H9 (cell line): Measurements from ENCODE around the gene INTS7. TPM values are rescaled to one million over a fixed set of nuclear protein-coding genes. Genes with fewer than 3 reads are reported as not detected.

Experiments
- DNase-seq: peaks from one replicate; pipeline ENCODE4 v3.0.0-alpha.2; 2017
- H2AFZ ChIP-seq: one replicate; pipeline ENCODE4 v1.6.1; 2013; ENCODE audit warnings: mild to moderate bottlenecking, low read length, control low read depth, moderate library complexity
- H2AK5ac ChIP-seq: 2 replicates; pipeline ENCODE4 v1.6.1; 2013; ENCODE audit warnings: low read length, control low read depth, mixed read lengths; ENCODE audit not compliant: insufficient read length
- H2BK120ac ChIP-seq: one replicate; pipeline ENCODE4 v1.6.1; 2013; ENCODE audit warnings: low read depth, mild to moderate bottlenecking, low read length, control low read depth, inconsistent platforms; ENCODE audit not compliant: poor library complexity, severe bottlenecking
- H2BK12ac ChIP-seq: 2 replicates; pipeline ENCODE4 v1.6.1; 2013; ENCODE audit warnings: low read length, control low read depth, mixed read lengths, low read depth; ENCODE audit not compliant: insufficient read length
- H2BK15ac ChIP-seq: 2 replicates; pipeline ENCODE4 v1.6.1; 2013; ENCODE audit warnings: low read depth, low read length, control low read depth
- H2BK20ac ChIP-seq: one replicate; pipeline ENCODE4 v1.6.1; 2013; ENCODE audit warnings: low read depth, mild to moderate bottlenecking, low read length, control low read depth, inconsistent platforms; ENCODE audit not compliant: poor library complexity, severe bottlenecking
- H2BK5ac ChIP-seq: 2 replicates; pipeline ENCODE4 v1.6.1; 2013; ENCODE audit warnings: low read length, control low read depth, mixed read lengths; ENCODE audit not compliant: insufficient read length
- H3K14ac ChIP-seq: 2 replicates; pipeline ENCODE4 v1.6.1; 2013; ENCODE audit warnings: low read length, control low read depth; ENCODE audit not compliant: insufficient read depth
- H3K18ac ChIP-seq: 2 replicates; pipeline ENCODE4 v1.6.1; 2013; ENCODE audit warnings: low read depth, mild to moderate bottlenecking, mixed read lengths, low read length, control low read depth; ENCODE audit not compliant: insufficient read length
- H3K23ac ChIP-seq: 2 replicates; pipeline ENCODE4 v1.6.1; 2013; ENCODE audit warnings: low read length, control low read depth, mixed read lengths, low read depth; ENCODE audit not compliant: insufficient read length
- H3K23me2 ChIP-seq: 2 replicates; pipeline ENCODE4 v1.6.1; 2013; ENCODE audit warnings: low read depth, mild to moderate bottlenecking, mixed read lengths, low read length, control low read depth; ENCODE audit not compliant: insufficient read length, poor library complexity, severe bottlenecking
- H3K27ac ChIP-seq: 2 replicates; pipeline ENCODE4 v1.5.1; 2013; ENCODE audit warnings: low read length, control low read depth, mixed read lengths, low read depth; ENCODE audit not compliant: insufficient read length
- H3K27me3 ChIP-seq: 2 replicates; pipeline ENCODE4 v1.6.1; 2013; ENCODE audit warnings: low read length, control low read depth, inconsistent platforms; ENCODE audit not compliant: insufficient read depth
- H3K4ac ChIP-seq: 2 replicates; pipeline ENCODE4 v1.6.1; 2013; ENCODE audit warnings: low read depth, mild to moderate bottlenecking, control low read depth, inconsistent platforms, low read length, moderate library complexity
- H3K4me1 ChIP-seq: 2 replicates; pipeline ENCODE4 v1.6.1; 2013; ENCODE audit warnings: low read length, control low read depth, inconsistent platforms; ENCODE audit not compliant: insufficient read depth
- H3K4me2 ChIP-seq: 2 replicates; pipeline ENCODE4 v1.6.1; 2013; ENCODE audit warnings: low read length, control low read depth, mixed read lengths; ENCODE audit not compliant: insufficient read length, insufficient read depth
- H3K56ac ChIP-seq: 2 replicates; pipeline ENCODE4 v1.6.1; 2013; ENCODE audit warnings: low read depth, mild to moderate bottlenecking, mixed read lengths, low read length, control low read depth; ENCODE audit not compliant: insufficient read length
- H3K79me1 ChIP-seq: 2 replicates; pipeline ENCODE4 v1.6.1; 2013; ENCODE audit warnings: low read depth, mild to moderate bottlenecking, moderate library complexity, low read length, control low read depth, inconsistent platforms; ENCODE audit not compliant: insufficient read depth, poor library complexity, severe bottlenecking
- H3K79me2 ChIP-seq: 2 replicates; pipeline ENCODE4 v1.6.1; 2013; ENCODE audit warnings: low read length, control low read depth, inconsistent platforms; ENCODE audit not compliant: insufficient read depth
- H3K9ac ChIP-seq: 2 replicates; pipeline ENCODE4 v1.6.1; 2013; ENCODE audit warnings: low read length, control low read depth, mixed read lengths; ENCODE audit not compliant: insufficient read length; ENCODE audit errors: extremely low read depth
- H3K9me3 ChIP-seq: one replicate; pipeline ENCODE4 v1.6.1; 2013; ENCODE audit warnings: low read depth, low read length, inconsistent platforms; ENCODE audit not compliant: control insufficient read depth
- H3T11ph ChIP-seq: one replicate; pipeline ENCODE4 v1.6.1; 2013; ENCODE audit warnings: mild to moderate bottlenecking, low read length, control low read depth, inconsistent platforms
- H4K20me1 ChIP-seq: one replicate; pipeline ENCODE4 v1.6.1; 2013; ENCODE audit not compliant: control insufficient read depth, insufficient read length, insufficient read depth
- H4K5ac ChIP-seq: 2 replicates; pipeline ENCODE4 v1.6.1; 2013; ENCODE audit warnings: low read depth, mild to moderate bottlenecking, mixed read lengths, low read length, control low read depth; ENCODE audit not compliant: insufficient read length
- H4K8ac ChIP-seq: replicated peaks from 2 replicates; pipeline ENCODE4 v1.6.1; 2013; ENCODE audit warnings: low read length, control low read depth, mixed read lengths, low read depth; ENCODE audit not compliant: insufficient read length
- H4K91ac ChIP-seq: 2 replicates; pipeline ENCODE4 v1.6.1; 2013; ENCODE audit warnings: low read depth, mild to moderate bottlenecking, moderate library complexity, mixed read lengths, low read length, control low read depth; ENCODE audit not compliant: insufficient read length
- H3K27ac Mint-ChIP-seq, 3 experiments: 2 replicates in 2 of 3; 3 replicates in 1 of 3; pipeline ENCODE4 v1.8.0; 2020 to 2021; ENCODE audit warnings: mixed read lengths in 3 of 3, mild to moderate bottlenecking in 1 of 3, moderate library complexity in 1 of 3
- H3K27me3 Mint-ChIP-seq: 2 replicates; pipeline ENCODE4 v1.8.0; 2021; ENCODE audit warnings: low read depth, mild to moderate bottlenecking, moderate library complexity, mixed read lengths
- H3K36me3 Mint-ChIP-seq, 3 experiments: 2 replicates in 2 of 3; 3 replicates in 1 of 3; pipeline ENCODE4 v1.8.0; 2020 to 2021; ENCODE audit warnings: low read depth in 3 of 3, mixed read lengths in 3 of 3; ENCODE audit not compliant: insufficient read depth in 1 of 3
- H3K4me1 Mint-ChIP-seq, 2 experiments: 2 replicates each; pipeline ENCODE4 v1.8.0; 2020; ENCODE audit warnings: mixed read lengths in 2 of 2
- H3K4me3 Mint-ChIP-seq, 2 experiments: 2 replicates in 1 of 2; 3 replicates in 1 of 2; pipeline ENCODE4 v1.8.0; 2020 to 2021; ENCODE audit warnings: mild to moderate bottlenecking in 2 of 2, mixed read lengths in 2 of 2, moderate library complexity in 1 of 2
- H3K9me3 Mint-ChIP-seq, 2 experiments: 2 replicates in 1 of 2; 3 replicates in 1 of 2; pipeline ENCODE4 v1.8.0; 2020; ENCODE audit warnings: mild to moderate bottlenecking in 2 of 2, mixed read lengths in 2 of 2, moderate library complexity in 1 of 2
- CTCF ChIP-seq: fragments of 200-600 bp; sonication (generic); conservative IDR thresholded peaks from 3 replicates; pipeline ENCODE4 v1.8.0; 2021; ENCODE audit warnings: antibody characterized with exemption, mild to moderate bottlenecking
- WGBS: extraction: QIAGEN DNeasy Blood & Tissue Kit; methylation state at CpG from one replicate; pipeline ENCODE4 v1.1.7; 2013; ENCODE audit warnings: missing lambda C conversion rate, low lambda C conversion rate, mixed read lengths; ENCODE audit not compliant: insufficient read length; ENCODE audit errors: extremely low coverage; 5-methylcytosine and 5-hydroxymethylcytosine counted together
- total RNA-seq: library from RNA; stranded (reverse); gene quantifications from 2 replicates; pipeline ENCODE4 v1.2.1, GENCODE V29; 2021

Gene INTS7
- total RNA-seq, 1 experiment from 2014 or later, result 32.3 TPM

- Histone ChIP-seq H3K4me2 (no peak overlapping the region), H3K27ac (no peak overlapping the region), H3K4ac (no peak overlapping the region), H3K9ac (no peak overlapping the region), H3K27me3 (no peaks in the 10 kb centered on the region), H3T11ph (no peak overlapping the region), H4K91ac (no peak overlapping the region), H4K8ac (no peak overlapping the region), H3K79me1 (no peaks in the 10 kb centered on the region), H3K9me3 (no peaks in the 10 kb centered on the region), H3K4me1 (no peaks in the 10 kb centered on the region), H2AK5ac (no peak overlapping the region), H4K20me1 (no peaks in the 10 kb centered on the region), H3K79me2 (no peaks in the 10 kb centered on the region), H3K23ac (no peak overlapping the region), H3K56ac (no peak overlapping the region), H3K23me2 (no peaks in the 10 kb centered on the region), H2BK12ac (no peak overlapping the region), H2BK120ac (no peak overlapping the region), H2BK5ac (no peak overlapping the region), H3K18ac (no peak overlapping the region), H2AFZ (no peak overlapping the region), H2BK20ac (no peak overlapping the region), H4K5ac (no peak overlapping the region), H3K14ac (no peak overlapping the region), H2BK15ac (no peak overlapping the region)
- no CpG with 5 or more reads among the region's 6 CpGs for WGBS
- H3K9me3 Mint-ChIP-seq, result peaks cover 0 to 10% of the 10 kb centered on the region in 2 experiments; a peak in 4 of 5 replicates
- no peak overlapping the region for H3K4me3 Mint-ChIP-seq
- peaks cover 39 to 73% (median 72%) of the 10 kb centered on the region in 3 experiments for H3K36me3 Mint-ChIP-seq
- H3K4me1 Mint-ChIP-seq, result no peaks in the 10 kb centered on the region
- TF ChIP-seq CTCF, result no peak
- H3K27me3 Mint-ChIP-seq, result no peaks in the 10 kb centered on the region
- 0 out of 7 replicates have a peak overlapping the region, but pooled peaks of 1 of the 3 experiments have one; percentile 39 for H3K27ac Mint-ChIP-seq
- DNase-seq, result no peak
Measured at GRCh38 chr1:212060632-212061472, 25.5 kb upstream of the INTS7 start.
